GM12801 (cell line): ENCODE results near the gene GRM5.
"Not testable (repeated sequence)": the region's sequence is repeated elsewhere in the genome, so short reads cannot be mapped to it uniquely, and the experiment has no call there.

Source experiments
- CTCF ChIP-seq: IDR thresholded peaks from one replicate; pipeline ENCODE4 v1.5.1; 2011; ENCODE audit warnings: control low read depth; ENCODE audit not compliant: insufficient read length; ENCODE audit errors: extremely low read depth

The GRM5 gene

GRCh38 chr11:89065651-89066201 is at the start of gene GRM5:
Gene GRM5 (minus strand): TSS chr11:89065982. CDS start chr11:89047872, 18,110 bp downstream.
- TF ChIP-seq CTCF = not testable (repeated sequence)

GRCh38 chr11:89067264-89067663 is 1.5 kb upstream of the GRM5 start:
- TF ChIP-seq CTCF = no peak

GRCh38 chr11:89065066-89065465 is 716 bp downstream of the GRM5 start:
- TF ChIP-seq CTCF = no peak

- no peak for TF ChIP-seq CTCF
Measured at GRCh38 chr11:89052220-89052619, 13.6 kb downstream of the GRM5 start.

GRCh38 chr11:89021339-89021738 is 44.4 kb downstream of the GRM5 start:
- TF ChIP-seq CTCF = no peak

- no peak for TF ChIP-seq CTCF
Measured at GRCh38 chr11:89016214-89016613, 49.6 kb downstream of the GRM5 start.

GRCh38 chr11:89015614-89016013 is 50.2 kb downstream of the GRM5 start:
- no peak for TF ChIP-seq CTCF

- no peak for TF ChIP-seq CTCF
Measured at GRCh38 chr11:88979641-88980040, 86.1 kb downstream of the GRM5 start.
